LoVo (cell line): ENCODE results near the gene LYPD8.
"Not testable (repeated sequence)": the region's sequence is repeated elsewhere in the genome, so short reads cannot be mapped to it uniquely, and the experiment has no call there.

Source experiments
- DNase-seq: peaks from one replicate; pipeline ENCODE4 v3.0.0-alpha.2; 2016; ENCODE audit warnings: low spot score

Gene LYPD8

GRCh38 chr1:248755517-248755916, at the start of gene LYPD8:
Gene LYPD8, minus strand, starts transcription at chr1:248755759. Its CDS starts 4,678 bp downstream, at chr1:248751081.
- DNase-seq: no peak

- no peak for DNase-seq
Observed at GRCh38 chr1:248804771-248805681, 49.5 kb upstream of the LYPD8 start.

GRCh38 chr1:248803501-248803900, 47.9 kb upstream of the LYPD8 start:
- not testable (repeated sequence) for DNase-seq

- no peak for DNase-seq
Observed at GRCh38 chr1:248802454-248802853, 46.9 kb upstream of the LYPD8 start.

GRCh38 chr1:248800459-248800858, 44.9 kb upstream of the LYPD8 start:
- no peak for DNase-seq

- DNase-seq: no peak
Observed at GRCh38 chr1:248798791-248799190, 43.2 kb upstream of the LYPD8 start.

- not testable (repeated sequence) for DNase-seq
Observed at GRCh38 chr1:248794663-248795062, 39.1 kb upstream of the LYPD8 start.

- no peak for DNase-seq
Observed at GRCh38 chr1:248793592-248793991, 38.0 kb upstream of the LYPD8 start.

- no peak for DNase-seq
Observed at GRCh38 chr1:248792342-248792741, 36.8 kb upstream of the LYPD8 start.

- no peak for DNase-seq
Observed at GRCh38 chr1:248791010-248791409, 35.5 kb upstream of the LYPD8 start.

- DNase-seq: no peak
Observed at GRCh38 chr1:248790456-248790855, 34.9 kb upstream of the LYPD8 start.

- DNase-seq: not testable (repeated sequence)
Observed at GRCh38 chr1:248789337-248789736, 33.8 kb upstream of the LYPD8 start.

GRCh38 chr1:248788327-248788726, 32.8 kb upstream of the LYPD8 start:
- DNase-seq: no peak

- DNase-seq: no peak
Observed at GRCh38 chr1:248787430-248787829, 31.9 kb upstream of the LYPD8 start.

GRCh38 chr1:248786156-248786555, 30.6 kb upstream of the LYPD8 start:
- DNase-seq: no peak

GRCh38 chr1:248783367-248783766, 27.8 kb upstream of the LYPD8 start:
- DNase-seq: no peak

- DNase-seq: no peak
Observed at GRCh38 chr1:248782416-248783141, 27.0 kb upstream of the LYPD8 start.

- no peak for DNase-seq
Observed at GRCh38 chr1:248779350-248779749, 23.8 kb upstream of the LYPD8 start.

GRCh38 chr1:248778906-248779305, 23.3 kb upstream of the LYPD8 start:
- DNase-seq: no peak

GRCh38 chr1:248776991-248777390, 21.4 kb upstream of the LYPD8 start:
- DNase-seq: no peak

- no peak for DNase-seq
Observed at GRCh38 chr1:248775441-248775840, 19.9 kb upstream of the LYPD8 start.

- DNase-seq: no peak
Observed at GRCh38 chr1:248759644-248760043, 4.1 kb upstream of the LYPD8 start.

GRCh38 chr1:248758352-248758751, 2.8 kb upstream of the LYPD8 start:
- DNase-seq: no peak
